CD4-positive, alpha-beta T cell (primary cell): ENCODE data around the gene GPRC5D. TPM values are rescaled to one million over a fixed set of nuclear protein-coding genes. Genes with fewer than 3 reads are reported as not detected.
A peak's percentile ranks its signal among the peaks of the same experiment; 100 is the strongest.

Experiments used
- ATAC-seq: fragments of 200-7000 bp; cut with Tn5 transposase; one replicate; pipeline ENCODE4 v1.10.0; 2022; ENCODE audit warnings: mild to moderate bottlenecking; ENCODE audit not compliant: poor library complexity
- CTCF ChIA-PET: fragments of 350-600 bp; sonication (Branson Sonifier 250); formaldehyde crosslinking; loops from one replicate; lab custom pipeline; 2021; ENCODE audit warnings: antibody characterized with exemption, inconsistent platforms; lab: Charles Lee
- POLR2A ChIA-PET: fragments of 350-600 bp; sonication (Branson Sonifier 250); formaldehyde crosslinking; loops from one replicate; lab custom pipeline; 2021; ENCODE audit warnings: antibody characterized with exemption, inconsistent platforms; lab: Charles Lee
- DNase-seq, 14 experiments: peaks; one replicate each; pipeline ENCODE4 v3.0.0-alpha.2; 2013 to 2020; ENCODE audit warnings: mixed read lengths in 2 of 14
- H3K27ac ChIP-seq, 2 donors: one replicate each; pipeline versions ENCODE4 v1.5.1 to v1.7.0; 2013; ENCODE audit warnings: low read length in 2 of 2, low read depth in 1 of 2, mild to moderate bottlenecking in 1 of 2
- H3K27me3 ChIP-seq, 2 experiments: 1 replicate in 1 of 2; 2 replicates in 1 of 2; pipeline versions ENCODE4 v1.6.1 to v1.7.0; 2013; ENCODE audit warnings: low read length in 2 of 2, control low read depth in 1 of 2, mild to moderate bottlenecking in 1 of 2, moderate library complexity in 1 of 2; ENCODE audit not compliant: insufficient read depth in 2 of 2, control insufficient read depth in 1 of 2
- H3K36me3 ChIP-seq: one replicate; pipeline ENCODE4 v1.6.1; 2013; ENCODE audit warnings: low read length, control low read depth; ENCODE audit not compliant: insufficient read depth
- H3K4me1 ChIP-seq: one replicate; pipeline ENCODE4 v1.6.1; 2013; ENCODE audit warnings: low read length, control low read depth; ENCODE audit not compliant: insufficient read depth
- H3K4me3 ChIP-seq: one replicate; pipeline ENCODE4 v1.5.1; 2013; ENCODE audit warnings: mild to moderate bottlenecking, low read length, moderate library complexity
- H3K9me3 ChIP-seq, 2 experiments: 1 replicate in 1 of 2; 2 replicates in 1 of 2; pipeline versions ENCODE4 v1.6.1 to v1.7.0; 2013; ENCODE audit warnings: low read length in 2 of 2, mild to moderate bottlenecking in 2 of 2, control low read depth in 1 of 2, moderate library complexity in 1 of 2; ENCODE audit not compliant: control insufficient read depth in 1 of 2, insufficient read depth in 1 of 2
- H3K27ac Mint-ChIP-seq: one replicate; pipeline ENCODE4 v1.8.0; 2020; ENCODE audit warnings: mixed read lengths
- H3K27me3 Mint-ChIP-seq: one replicate; pipeline ENCODE4 v1.8.0; 2021; ENCODE audit warnings: mixed read lengths
- H3K36me3 Mint-ChIP-seq: one replicate; pipeline ENCODE4 v1.8.0; 2021; ENCODE audit warnings: low read depth, mixed read lengths
- H3K4me1 Mint-ChIP-seq: one replicate; pipeline ENCODE4 v1.8.0; 2021; ENCODE audit warnings: low read depth, mixed read lengths
- H3K4me3 Mint-ChIP-seq: one replicate; pipeline ENCODE4 v1.8.0; 2020; ENCODE audit warnings: mild to moderate bottlenecking, mixed read lengths
- H3K9me3 Mint-ChIP-seq: one replicate; pipeline ENCODE4 v1.8.0; 2020; ENCODE audit warnings: mixed read lengths
- intact Hi-C, 2 experiments: fragments of 100-400 bp; cut with DNase I in 1 of 2; cut with micrococcal nuclease in 1 of 2; formaldehyde crosslinking; loops; one replicate each; pipeline versions ENCODE4 v1.15.1 to v1.9.0; 2023 to 2025; cut with DNase I, micrococcal nuclease
- total RNA-seq, 174 experiments: library from RNA in 2 of 174; stranded (reverse) in 2 of 174; gene quantifications; one replicate each; pipeline ENCODE4 v1.2.3 and lab custom pipeline; 2021 to 2026
- TF ChIP-seq, protein P1 (sequence below): fragments of 200-600 bp; IDR thresholded peaks from one replicate; pipeline ENCODE4 v1.8.0; 2022; ENCODE audit warnings: antibody characterized with exemption, mild to moderate bottlenecking

GPRC5D gene
- total RNA-seq, 2 experiments from 2014 or later: not detected

DNA sequence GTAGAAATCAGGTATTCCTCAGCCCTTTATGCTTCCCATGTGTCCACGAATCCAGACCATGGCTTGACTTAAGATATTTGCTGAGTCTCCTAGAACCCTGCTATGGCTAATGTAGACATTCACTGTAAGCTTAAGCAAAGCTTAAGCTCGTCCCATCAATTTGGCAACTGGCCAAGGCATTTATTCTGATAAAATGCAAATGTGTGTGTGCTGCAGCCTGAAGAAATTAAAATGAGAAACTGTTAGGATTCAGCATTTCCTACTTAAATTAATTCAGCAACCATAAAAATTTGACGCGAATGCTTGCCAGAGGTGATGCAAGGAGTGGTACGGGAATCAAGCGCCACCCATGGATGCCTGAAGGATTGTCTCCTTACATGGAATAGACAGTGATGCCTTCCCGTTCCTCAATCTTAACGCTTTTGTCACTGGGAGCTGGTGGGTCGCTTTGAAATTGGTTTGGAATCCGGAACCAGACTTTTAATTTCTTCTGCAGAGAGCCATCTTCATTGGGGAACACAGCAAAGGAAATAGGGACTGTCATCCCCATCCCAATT lies 34.9 kb upstream of the GPRC5D start:
- Mint-ChIP-seq H3K27ac (no peak overlapping the region), H3K36me3 (peaks cover 42% of the 10 kb centered on the region), H3K27me3 (no peaks in the 10 kb centered on the region), H3K4me1 (no peaks in the 10 kb centered on the region), H3K9me3 (no peaks in the 10 kb centered on the region), H3K4me3 (no peak overlapping the region)
- H3K27ac ChIP-seq: no peak overlapping the region
- intact Hi-C loops: no loop called here
- POLR2A ChIA-PET: interaction anchor here (0.5 to 1.4 kb wide), 2 partner anchors 20 to 178 kb away, joined by 3 to 4 read pairs; no protein-coding TSS in a partner anchor
- H3K9me3 ChIP-seq: no peaks in the 10 kb centered on the region
- no peak overlapping the region for H3K4me3 ChIP-seq
- H3K27me3 ChIP-seq: no peaks in the 10 kb centered on the region
- TF ChIP-seq, protein P1, sequence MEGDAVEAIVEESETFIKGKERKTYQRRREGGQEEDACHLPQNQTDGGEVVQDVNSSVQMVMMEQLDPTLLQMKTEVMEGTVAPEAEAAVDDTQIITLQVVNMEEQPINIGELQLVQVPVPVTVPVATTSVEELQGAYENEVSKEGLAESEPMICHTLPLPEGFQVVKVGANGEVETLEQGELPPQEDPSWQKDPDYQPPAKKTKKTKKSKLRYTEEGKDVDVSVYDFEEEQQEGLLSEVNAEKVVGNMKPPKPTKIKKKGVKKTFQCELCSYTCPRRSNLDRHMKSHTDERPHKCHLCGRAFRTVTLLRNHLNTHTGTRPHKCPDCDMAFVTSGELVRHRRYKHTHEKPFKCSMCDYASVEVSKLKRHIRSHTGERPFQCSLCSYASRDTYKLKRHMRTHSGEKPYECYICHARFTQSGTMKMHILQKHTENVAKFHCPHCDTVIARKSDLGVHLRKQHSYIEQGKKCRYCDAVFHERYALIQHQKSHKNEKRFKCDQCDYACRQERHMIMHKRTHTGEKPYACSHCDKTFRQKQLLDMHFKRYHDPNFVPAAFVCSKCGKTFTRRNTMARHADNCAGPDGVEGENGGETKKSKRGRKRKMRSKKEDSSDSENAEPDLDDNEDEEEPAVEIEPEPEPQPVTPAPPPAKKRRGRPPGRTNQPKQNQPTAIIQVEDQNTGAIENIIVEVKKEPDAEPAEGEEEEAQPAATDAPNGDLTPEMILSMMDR: no peak
- peaks cover 21% of the 10 kb centered on the region for H3K36me3 ChIP-seq
- H3K4me1 ChIP-seq: no peaks in the 10 kb centered on the region
- CTCF ChIA-PET: interaction anchor here (1.2 kb wide), 1 partner anchor 225 kb away, joined by 6 read pairs; no protein-coding TSS in a partner anchor
- DNase-seq (no peak), ATAC-seq (no peak)

DNA sequence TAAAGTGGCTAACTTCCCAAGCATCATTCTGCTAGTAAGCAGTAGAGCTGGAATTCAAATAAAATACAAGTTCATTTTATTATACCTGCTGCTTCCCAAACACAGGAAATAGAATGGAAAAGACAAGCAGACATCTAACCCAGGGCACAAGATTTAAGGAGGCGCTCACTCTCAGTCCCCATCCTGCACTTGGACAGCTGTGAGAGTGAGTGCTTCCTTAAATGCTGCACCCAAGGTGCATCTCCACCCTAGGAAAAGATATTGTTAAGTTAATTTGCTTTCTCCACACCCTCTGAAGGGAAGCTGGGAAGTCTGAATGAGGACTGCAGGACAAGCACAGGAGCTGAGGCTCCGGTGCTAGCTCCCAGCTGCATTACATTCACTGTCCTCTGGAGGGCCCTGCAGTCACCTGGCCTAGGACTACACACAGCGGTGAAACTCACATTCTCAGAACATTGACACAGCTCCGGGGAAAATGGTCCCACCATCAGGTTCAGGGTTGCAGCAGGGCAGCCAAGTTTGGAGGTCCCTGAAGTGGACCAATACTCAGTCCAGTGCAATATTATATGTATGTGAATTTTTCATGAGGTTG lies 33.9 kb upstream of the GPRC5D start:
- Histone ChIP-seq H3K4me1 (no peaks in the 10 kb centered on the region), H3K9me3 (no peaks in the 10 kb centered on the region), H3K4me3 (no peak overlapping the region), H3K27ac (no peak overlapping the region), H3K36me3 (peaks cover 25% of the 10 kb centered on the region), H3K27me3 (no peaks in the 10 kb centered on the region)
- Mint-ChIP-seq H3K4me1 (no peaks in the 10 kb centered on the region), H3K9me3 (no peaks in the 10 kb centered on the region), H3K27me3 (no peaks in the 10 kb centered on the region), H3K27ac (no peak overlapping the region), H3K36me3 (peaks cover 42% of the 10 kb centered on the region), H3K4me3 (no peak overlapping the region)
- ChIA-PET POLR2A (interaction anchor here (0.5 to 1.4 kb wide), 2 partner anchors 21 to 177 kb away, joined by 3 to 4 read pairs; no protein-coding TSS in a partner anchor), CTCF (interaction anchor here (1.0 to 1.2 kb wide), 2 partner anchors 11 to 226 kb away, joined by 3 to 6 read pairs; no protein-coding TSS in a partner anchor)
- TF ChIP-seq, protein P1: no peak
- intact Hi-C loops: no loop called here
- DNase-seq (peak in 7 of 14 experiments; percentile 3 to 49 (median 10)), ATAC-seq (peak; percentile 83)

DNA sequence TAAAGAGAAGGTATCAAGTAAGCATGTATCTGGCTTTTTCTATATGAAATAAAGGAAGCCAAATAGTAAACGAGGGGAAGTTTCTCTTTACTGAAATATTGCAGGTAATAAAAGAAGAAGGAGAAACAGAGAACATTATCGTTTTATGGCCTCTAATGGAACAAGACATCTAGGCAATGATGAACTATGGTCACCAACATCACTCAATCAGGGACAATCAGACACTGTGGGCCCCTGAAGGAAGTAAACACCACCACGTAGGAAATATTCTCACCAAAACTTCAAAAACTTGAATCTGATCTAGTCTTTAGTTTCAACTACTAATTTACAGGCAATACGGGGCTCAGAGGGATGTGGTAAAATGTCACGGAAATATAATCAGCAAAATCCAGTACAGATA lies 32.2 kb upstream of the GPRC5D start:
- Mint-ChIP-seq H3K4me3 (no peak overlapping the region), H3K9me3 (no peaks in the 10 kb centered on the region), H3K4me1 (no peaks in the 10 kb centered on the region), H3K27ac (no peak overlapping the region), H3K27me3 (no peaks in the 10 kb centered on the region), H3K36me3 (peaks cover 42% of the 10 kb centered on the region)
- Histone ChIP-seq H3K36me3 (peaks cover 29% of the 10 kb centered on the region), H3K4me3 (no peak overlapping the region), H3K4me1 (no peaks in the 10 kb centered on the region), H3K27me3 (no peaks in the 10 kb centered on the region), H3K9me3 (no peaks in the 10 kb centered on the region), H3K27ac (no peak overlapping the region)
- ATAC-seq: no peak
- ChIA-PET POLR2A (no interaction called here), CTCF (no interaction called here)
- TF ChIP-seq, protein P1: no peak
- intact Hi-C loops: no loop called here
- DNase-seq: no peak
